Measurements from ENCODE around the gene LRRC3B.
"Not testable (repeated sequence)": the region's sequence is repeated elsewhere in the genome, so short reads cannot be mapped to it uniquely, and the experiment has no call there.

Gene LRRC3B

GRCh38 chr3:26622621-26623418 lies at the start of gene LRRC3B:
TSS of gene LRRC3B (plus strand) at chr3:26622772. CDS start at chr3:26709673, 86,901 bp downstream.
- no peak for DNase-seq (ENCODE audit: low read depth, low spot score)

GRCh38 chr3:26574766-26575165 lies 47.8 kb upstream of the LRRC3B start:
- no peak for DNase-seq (ENCODE audit: low read depth, low spot score)

GRCh38 chr3:26579116-26579515 lies 43.5 kb upstream of the LRRC3B start:
- no peak for DNase-seq (ENCODE audit: low read depth, low spot score)

GRCh38 chr3:26587571-26587970 lies 35.0 kb upstream of the LRRC3B start:
- no peak for DNase-seq (ENCODE audit: low read depth, low spot score)

- DNase-seq (ENCODE audit: low read depth, low spot score): no peak
Observed at GRCh38 chr3:26588931-26589330, 33.6 kb upstream of the LRRC3B start.

GRCh38 chr3:26589678-26590077 lies 32.9 kb upstream of the LRRC3B start:
- no peak for DNase-seq (ENCODE audit: low read depth, low spot score)

- DNase-seq (ENCODE audit: low read depth, low spot score): no peak
Observed at GRCh38 chr3:26590919-26591484, 31.6 kb upstream of the LRRC3B start.

- DNase-seq (ENCODE audit: low read depth, low spot score): no peak
Observed at GRCh38 chr3:26591926-26592325, 30.6 kb upstream of the LRRC3B start.

GRCh38 chr3:26592451-26592850 lies 30.1 kb upstream of the LRRC3B start:
- no peak for DNase-seq (ENCODE audit: low read depth, low spot score)

- DNase-seq (ENCODE audit: low read depth, low spot score): no peak
Observed at GRCh38 chr3:26596335-26596734, 26.2 kb upstream of the LRRC3B start.

GRCh38 chr3:26603311-26603710 lies 19.3 kb upstream of the LRRC3B start:
- not testable (repeated sequence) for DNase-seq (ENCODE audit: low read depth, low spot score)

GRCh38 chr3:26603771-26604170 lies 18.8 kb upstream of the LRRC3B start:
- DNase-seq (ENCODE audit: low read depth, low spot score): not testable (repeated sequence)

GRCh38 chr3:26614006-26614685 lies 8.4 kb upstream of the LRRC3B start:
- no peak for DNase-seq (ENCODE audit: low read depth, low spot score)

- no peak for DNase-seq (ENCODE audit: low read depth, low spot score)
Observed at GRCh38 chr3:26621176-26621575, 1.4 kb upstream of the LRRC3B start.

- DNase-seq (ENCODE audit: low read depth, low spot score): no peak
Observed at GRCh38 chr3:26621906-26622620, 509 bp upstream of the LRRC3B start.

GRCh38 chr3:26623419-26624208 lies 1.0 kb downstream of the LRRC3B start:
- no peak for DNase-seq (ENCODE audit: low read depth, low spot score)

GRCh38 chr3:26624209-26624765 lies 1.7 kb downstream of the LRRC3B start:
- no peak for DNase-seq (ENCODE audit: low read depth, low spot score)

GRCh38 chr3:26625187-26625586 lies 2.6 kb downstream of the LRRC3B start:
- DNase-seq (ENCODE audit: low read depth, low spot score): no peak

- no peak for DNase-seq (ENCODE audit: low read depth, low spot score)
Observed at GRCh38 chr3:26627080-26627479, 4.5 kb downstream of the LRRC3B start.

- no peak for DNase-seq (ENCODE audit: low read depth, low spot score)
Observed at GRCh38 chr3:26628915-26629314, 6.3 kb downstream of the LRRC3B start.
